ENCODE results near the gene TENT5A. TPM values are rescaled to one million over a fixed set of nuclear protein-coding genes. Genes with fewer than 3 reads are reported as not detected.
A peak's percentile ranks its signal among the peaks of the same experiment; 100 is the strongest.

Gene TENT5A
- total RNA-seq, 1 experiment from 2014 or later = 5.6 TPM

DNA sequence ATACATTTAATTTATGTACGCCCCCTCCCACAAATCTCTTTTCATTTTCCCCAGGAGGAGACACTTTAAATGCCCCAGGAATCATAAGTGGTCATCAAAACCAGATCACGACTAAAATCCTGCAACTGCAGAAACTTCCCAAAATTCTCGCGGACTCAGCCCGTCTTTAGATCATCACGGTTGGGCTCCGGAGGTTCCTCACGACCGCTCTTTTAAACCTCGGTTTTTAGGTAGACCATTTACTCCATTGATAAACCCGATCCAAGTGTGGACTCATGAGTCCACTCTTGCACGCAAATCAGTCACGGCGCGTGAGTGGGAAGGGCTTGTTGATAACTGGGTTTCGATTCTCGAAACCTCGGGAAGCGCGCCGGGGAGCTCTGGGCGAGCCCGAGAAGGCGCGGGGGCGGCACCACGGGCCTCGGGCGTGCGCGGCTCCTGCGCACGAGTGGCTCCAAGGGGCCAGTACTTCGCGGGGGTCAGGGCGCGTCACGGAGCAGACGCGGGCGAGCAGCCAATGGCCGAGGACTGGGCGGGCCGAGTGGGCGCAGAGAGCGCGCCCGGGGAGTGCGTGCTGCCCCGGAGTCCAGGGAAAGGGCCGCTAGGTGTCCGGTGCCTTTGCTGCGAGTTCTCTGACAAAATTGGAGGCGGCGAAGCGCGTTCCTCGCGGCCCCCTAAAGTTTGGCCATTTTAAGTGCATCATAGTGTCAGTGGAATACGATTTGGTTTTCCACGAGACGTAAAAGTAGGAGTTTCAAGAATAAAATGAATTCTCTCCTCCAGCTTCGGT lies 635 bp upstream of the TENT5A start:
- H4K20me1 ChIP-seq (ENCODE audit: low read length) = peaks cover 13% of the 10 kb centered on the region
- H3F3A ChIP-seq (ENCODE audit: low read length, unreplicated experiment) = no peaks in the 10 kb centered on the region
- peak; percentile 72 for DNase-seq
- H2AFZ ChIP-seq (ENCODE audit: low read length) = peak overlapping the region; percentile 98
- H3K79me2 ChIP-seq (ENCODE audit: low read length) = peaks cover 42% of the 10 kb centered on the region
- CTCF ChIA-PET = interaction anchor here (0.6 to 1.7 kb wide), 4 partner anchors 17 to 511 kb away, joined by 3 to 5 read pairs (median 4); no protein-coding TSS in a partner anchor
- POLR2A ChIA-PET (ENCODE audit: unreplicated experiment) = interaction anchor here (0.6 kb wide), 3 partner anchors 49 to 140 kb away, joined by 4 to 8 read pairs (median 7); no protein-coding TSS in a partner anchor
- H3K4me3 ChIP-seq (ENCODE audit: low read length) = peak overlapping the region; percentile 77
- peak overlapping the region; percentile 75 for H3K27ac ChIP-seq (ENCODE audit: low read length)
- BruUV-seq (replicated peaks) = TSS peak; percentile 93
- H3K27me3 ChIP-seq (ENCODE audit: low read length) = no peaks in the 10 kb centered on the region
- H3K4me2 ChIP-seq (ENCODE audit: low read length) = peak overlapping the region; percentile 97
- intact Hi-C loops (cut with micrococcal nuclease) = loop anchor here (2.0 to 5.0 kb wide), 7 partner anchors 184 to 1011 kb away; no protein-coding TSS in a partner anchor
- H3K9me2 ChIP-seq (replicated peaks; ENCODE audit: low read length) = no peaks in the 10 kb centered on the region
- TF ChIP-seq CTCF (conservative IDR thresholded peaks at IDR 0.05; ENCODE audit: low read depth, low read length) (no peak), EZH2 (IDR thresholded peaks at IDR 0.05; ENCODE audit: low read length, unreplicated experiment) (no peak), EZH2phosphoT487 (IDR thresholded peaks at IDR 0.05; ENCODE audit: borderline replicate concordance, low read length) (no peak)
- ATAC-seq = peak; percentile 70
- no peaks in the 10 kb centered on the region for H3K9me3 ChIP-seq (ENCODE audit: low read length)
- H3K9ac ChIP-seq (ENCODE audit: low read length) = peak overlapping the region; percentile 74
- H3K4me1 ChIP-seq (ENCODE audit: insufficient read depth, low read length) = peaks cover 16% of the 10 kb centered on the region
- H3K36me3 ChIP-seq (ENCODE audit: low read depth, low read length) = peaks cover 3% of the 10 kb centered on the region; the same call in 1 of the 2 replicates

DNA sequence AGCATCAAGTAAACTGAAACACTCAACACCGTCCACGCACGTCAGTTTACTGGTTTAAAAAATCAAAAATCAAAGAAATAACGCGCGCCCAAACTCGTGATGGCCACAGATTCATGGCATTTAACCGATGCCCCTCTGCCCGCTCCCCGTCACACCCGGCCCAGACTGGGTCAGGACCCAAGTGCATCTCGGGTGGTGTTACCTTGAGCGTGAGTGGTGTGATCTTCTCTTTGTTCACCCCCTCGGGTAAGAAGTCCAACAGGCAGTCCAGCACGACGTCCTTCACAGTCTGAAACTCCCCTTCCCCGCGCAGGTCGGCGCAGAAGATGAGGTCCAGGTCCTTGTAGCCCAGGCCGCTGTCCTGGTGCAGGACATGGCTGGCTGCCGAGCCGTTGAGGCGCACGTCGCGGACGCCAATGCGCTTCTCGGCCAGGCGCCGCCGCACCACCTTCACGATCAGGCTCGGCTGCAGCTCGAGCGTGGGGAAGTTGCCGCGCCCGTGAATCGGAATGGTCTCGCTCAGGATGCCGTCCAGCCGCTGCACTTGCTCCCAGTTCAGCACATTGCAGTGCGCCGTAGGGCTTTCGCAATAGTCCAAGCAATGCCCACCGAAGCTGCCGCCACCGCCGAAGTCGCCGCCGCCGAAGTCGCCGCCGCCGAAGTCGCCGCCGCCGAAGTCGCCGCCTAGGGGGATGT lies 945 bp downstream of the TENT5A start:
- H3K27me3 ChIP-seq (ENCODE audit: low read length) = no peaks in the 10 kb centered on the region
- no peaks in the 10 kb centered on the region for H3F3A ChIP-seq (ENCODE audit: low read length, unreplicated experiment)
- peak; percentile 41 for DNase-seq
- intact Hi-C loops (cut with micrococcal nuclease) = loop anchor here (2.0 to 5.0 kb wide), 8 partner anchors 161 to 1009 kb away; no protein-coding TSS in a partner anchor
- H3K9ac ChIP-seq (ENCODE audit: low read length) = peak overlapping the region; percentile 74
- TF ChIP-seq EZH2 (IDR thresholded peaks at IDR 0.05; ENCODE audit: low read length, unreplicated experiment) = no peak
- no peak for TF ChIP-seq CTCF (conservative IDR thresholded peaks at IDR 0.05; ENCODE audit: low read depth, low read length)
- no peak for TF ChIP-seq EZH2phosphoT487 (IDR thresholded peaks at IDR 0.05; ENCODE audit: borderline replicate concordance, low read length)
- peak overlapping the region; percentile 98 for H2AFZ ChIP-seq (ENCODE audit: low read length)
- H3K27ac ChIP-seq (ENCODE audit: low read length) = peak overlapping the region; percentile 40
- H3K4me3 ChIP-seq (ENCODE audit: low read length) = peak overlapping the region; percentile 77
- ATAC-seq = peak; percentile 13
- H4K20me1 ChIP-seq (ENCODE audit: low read length) = peaks cover 13% of the 10 kb centered on the region
- H3K4me1 ChIP-seq (ENCODE audit: insufficient read depth, low read length) = peaks cover 16% of the 10 kb centered on the region
- BruUV-seq (replicated peaks) = no TSS peak
- POLR2A ChIA-PET (ENCODE audit: unreplicated experiment) = interaction anchor here (0.5 kb wide), 1 partner anchor 259 kb away, joined by 3 read pairs; no protein-coding TSS in a partner anchor
- peaks cover 53% of the 10 kb centered on the region for H3K79me2 ChIP-seq (ENCODE audit: low read length)
- H3K9me3 ChIP-seq (ENCODE audit: low read length) = no peaks in the 10 kb centered on the region
- CTCF ChIA-PET = no interaction called here
- H3K9me2 ChIP-seq (replicated peaks; ENCODE audit: low read length) = no peaks in the 10 kb centered on the region
- H3K36me3 ChIP-seq (ENCODE audit: low read depth, low read length) = peaks cover 7% of the 10 kb centered on the region; the same call in 1 of the 2 replicates
- peak overlapping the region; percentile 97 for H3K4me2 ChIP-seq (ENCODE audit: low read length)

Data from PC-3 (cell line).